ENCODE results near the gene TFEC.
"Not testable (repeated sequence)": the region's sequence is repeated elsewhere in the genome, so short reads cannot be mapped to it uniquely, and the experiment has no call there.

The TFEC gene, protein sequence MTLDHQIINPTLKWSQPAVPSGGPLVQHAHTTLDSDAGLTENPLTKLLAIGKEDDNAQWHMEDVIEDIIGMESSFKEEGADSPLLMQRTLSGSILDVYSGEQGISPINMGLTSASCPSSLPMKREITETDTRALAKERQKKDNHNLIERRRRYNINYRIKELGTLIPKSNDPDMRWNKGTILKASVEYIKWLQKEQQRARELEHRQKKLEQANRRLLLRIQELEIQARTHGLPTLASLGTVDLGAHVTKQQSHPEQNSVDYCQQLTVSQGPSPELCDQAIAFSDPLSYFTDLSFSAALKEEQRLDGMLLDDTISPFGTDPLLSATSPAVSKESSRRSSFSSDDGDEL

DNA sequence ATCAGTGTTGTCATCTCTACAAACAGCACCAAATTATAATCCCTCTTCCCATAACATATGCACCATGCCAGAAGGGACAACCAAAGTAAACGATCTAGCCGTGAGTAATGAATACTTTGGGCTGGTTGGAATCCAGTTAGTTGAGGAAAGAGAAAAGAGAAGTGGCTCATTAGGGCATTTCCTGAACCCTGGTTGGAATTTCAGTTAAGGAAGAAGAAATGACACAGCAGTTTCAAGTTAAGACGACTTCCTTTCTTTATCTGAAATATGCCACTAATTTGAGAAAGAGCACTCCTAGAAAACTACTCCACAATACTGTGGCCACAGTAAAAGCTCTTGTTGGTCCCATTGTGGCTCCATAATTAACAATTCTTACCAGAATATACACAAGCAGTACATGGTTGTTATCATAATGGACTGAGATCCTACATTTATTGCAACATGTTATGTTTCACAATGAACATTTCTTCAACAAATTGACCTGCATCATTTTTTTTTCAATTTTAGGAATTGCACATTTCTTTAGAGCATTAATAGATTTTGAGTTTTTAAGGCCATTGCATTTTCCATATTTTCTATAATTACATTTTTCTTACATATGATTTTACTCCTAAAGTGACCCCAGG lies at the start of gene TFEC:
Gene TFEC (minus strand): TSS at position 113 of the 626 bp plus-strand sequence. CDS start 46,322 bp downstream, outside the sequence.
- no peak for DNase-seq

DNA sequence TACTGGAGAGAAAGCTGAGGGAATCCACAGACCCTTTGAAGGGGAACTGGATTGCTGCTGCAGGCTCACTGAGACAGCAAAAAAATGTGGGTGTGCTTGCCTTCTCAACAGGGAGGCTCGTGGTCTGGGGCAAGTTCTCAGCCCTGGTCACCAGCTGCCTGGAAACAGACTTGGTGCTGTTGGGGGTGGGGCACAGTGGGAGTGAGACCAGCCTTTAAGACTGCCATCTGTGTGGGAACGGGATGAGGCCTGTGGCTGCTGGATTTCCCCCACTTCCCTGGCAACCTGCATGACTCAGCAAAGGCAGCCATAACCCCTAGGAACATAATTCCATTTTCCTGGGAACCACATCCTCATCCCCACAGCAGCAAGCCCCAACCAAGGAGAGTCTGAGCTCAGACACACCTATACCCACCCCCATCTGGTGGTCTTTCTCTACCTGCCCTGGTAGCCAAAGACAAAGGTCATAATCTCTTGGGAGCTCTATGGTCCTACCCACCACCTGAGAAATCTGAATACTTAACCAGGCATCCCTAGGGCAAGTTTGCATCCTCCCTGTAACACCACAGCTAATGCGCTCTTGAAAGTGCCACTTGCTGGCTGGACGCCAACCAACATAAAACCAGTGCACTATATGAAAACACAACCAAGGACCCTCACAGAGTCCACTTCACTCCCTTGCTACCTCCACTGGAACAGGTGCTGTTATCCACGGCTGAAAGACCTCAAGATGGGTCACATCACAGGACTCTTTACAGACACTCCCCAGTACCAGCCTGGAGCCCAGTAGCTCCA lies 45.0 kb upstream of the TFEC start:
- no peak for DNase-seq

DNA sequence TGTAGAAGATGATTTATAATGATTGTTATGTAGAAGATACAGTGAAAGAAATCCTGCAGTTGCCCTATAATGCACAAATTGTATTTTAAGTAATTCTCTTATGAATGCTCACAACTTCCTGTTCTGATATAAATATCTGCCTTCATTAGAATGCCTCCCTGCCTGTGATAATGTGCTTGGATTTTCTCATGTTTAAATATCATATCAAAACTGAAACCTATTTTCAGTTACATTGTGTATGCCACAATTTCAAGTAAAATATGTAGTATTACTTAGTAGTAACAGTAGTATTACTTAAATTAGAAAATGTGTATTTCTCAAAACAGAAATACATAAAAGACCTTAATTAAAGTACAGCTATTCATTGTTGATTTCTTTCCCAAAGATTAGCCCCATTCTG lies 41.1 kb upstream of the TFEC start:
- DNase-seq = no peak

DNA sequence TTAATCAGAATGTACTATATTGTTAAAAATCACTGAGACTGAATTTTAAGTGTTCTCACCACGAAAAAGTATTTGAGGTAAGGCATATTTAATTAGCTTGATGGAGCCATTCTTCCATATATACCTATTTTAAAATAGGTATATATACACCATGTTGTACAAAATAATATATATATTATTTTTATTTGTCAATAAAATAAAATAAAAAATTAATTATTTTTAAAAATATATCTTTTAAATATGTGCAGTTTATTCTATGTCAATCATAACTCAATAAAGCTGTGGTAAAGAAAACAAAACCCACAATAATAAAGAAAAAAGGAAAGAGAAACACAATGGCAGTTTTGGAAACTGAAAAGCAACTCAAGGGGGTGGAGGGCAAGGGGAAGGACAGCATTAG lies 33.6 kb upstream of the TFEC start:
- no peak for DNase-seq

DNA sequence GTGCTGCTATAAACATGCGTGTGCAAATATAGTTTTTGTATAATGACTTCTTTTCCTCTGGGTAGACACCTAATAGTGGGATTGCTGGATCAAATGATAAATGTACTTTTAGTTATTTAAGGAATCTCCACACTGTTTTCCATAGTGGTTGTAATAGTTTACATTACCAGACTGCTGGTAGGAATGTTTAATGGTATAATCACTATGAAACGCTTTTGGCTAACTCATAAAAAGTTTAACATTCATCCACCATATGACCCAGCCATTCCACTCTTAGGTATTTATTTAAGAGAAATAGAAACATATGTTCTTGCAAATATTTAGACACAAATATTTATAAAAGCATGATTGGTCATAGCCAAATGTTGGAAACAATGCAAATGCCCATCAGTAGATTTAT lies 32.1 kb upstream of the TFEC start:
- DNase-seq = no peak

DNA sequence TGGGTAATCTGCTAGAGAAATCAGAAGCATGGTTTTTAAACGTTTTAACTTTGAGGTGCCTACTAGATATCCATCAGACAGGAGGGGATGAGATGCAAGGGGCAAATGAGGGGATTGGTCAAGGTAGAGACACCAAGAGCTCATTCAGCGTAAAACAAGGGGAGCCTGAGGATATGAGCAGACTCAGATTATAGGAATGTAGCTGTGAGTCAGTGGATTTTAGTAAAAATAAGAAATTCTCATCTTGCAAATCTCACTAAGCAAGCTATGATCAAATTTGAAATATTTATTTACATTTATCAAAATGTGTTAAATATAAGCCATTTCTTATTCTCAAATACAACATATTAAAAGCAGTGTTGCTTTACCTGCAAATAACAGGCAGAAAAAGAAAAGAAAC lies 21.4 kb upstream of the TFEC start:
- no peak for DNase-seq

DNA sequence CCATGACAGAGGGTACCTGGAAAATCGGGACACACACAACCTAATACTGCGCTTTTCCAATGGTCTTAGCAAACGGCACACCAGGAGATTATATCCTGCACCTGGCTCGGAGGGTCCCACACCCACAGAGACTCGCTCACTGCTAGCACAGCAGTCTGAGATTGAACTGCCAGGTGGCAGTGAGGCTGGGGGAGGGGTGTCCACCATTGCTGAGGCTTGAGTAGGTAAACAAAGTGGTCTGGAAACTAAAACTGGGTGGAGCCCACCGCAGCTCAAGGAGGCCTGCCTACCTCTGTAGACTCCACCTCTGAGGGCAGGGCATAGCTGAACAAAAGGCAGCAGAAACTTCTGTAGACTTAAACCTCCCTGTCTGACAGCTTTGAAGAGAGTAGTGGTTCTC lies 16.7 kb upstream of the TFEC start:
- not testable (repeated sequence) for DNase-seq

DNA sequence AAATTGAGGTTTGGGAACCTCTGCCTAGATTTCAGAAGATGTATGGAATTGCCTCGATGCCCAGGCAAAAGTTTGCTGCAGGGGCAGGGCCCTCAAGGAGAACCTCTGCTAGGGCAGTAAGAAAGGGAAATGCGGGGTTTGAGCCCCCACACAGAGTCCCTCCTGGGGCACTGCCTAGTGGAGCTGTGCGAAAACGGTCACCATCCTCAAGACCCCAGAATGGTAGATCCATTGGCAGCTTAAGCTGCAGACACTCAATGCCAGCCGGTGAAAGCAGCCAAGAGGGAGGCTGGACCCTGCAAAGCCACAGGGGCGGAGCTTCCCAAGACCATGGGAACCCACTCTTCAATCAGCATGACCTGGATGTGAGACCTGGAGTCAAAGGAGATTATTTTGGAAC lies 15.0 kb upstream of the TFEC start:
- no peak for DNase-seq

DNA sequence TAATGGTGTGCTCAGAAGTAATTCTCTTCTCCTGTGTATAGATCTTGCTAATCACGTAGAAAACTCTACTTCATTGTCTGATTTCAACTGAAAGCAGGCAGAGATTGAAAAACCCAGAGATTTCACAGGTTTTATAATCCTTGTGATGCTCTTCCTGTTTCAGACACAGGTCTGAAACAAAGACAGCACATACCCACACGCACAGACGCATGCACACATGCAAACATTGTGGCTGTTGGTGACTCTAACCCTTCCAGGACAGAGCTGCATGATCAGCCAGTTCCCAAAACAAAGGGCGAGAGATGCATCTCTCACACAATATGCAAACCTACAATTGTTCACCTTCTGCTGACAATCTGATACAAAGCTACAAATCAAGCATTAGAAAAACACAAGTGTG lies 11.1 kb upstream of the TFEC start:
- no peak for DNase-seq

DNA sequence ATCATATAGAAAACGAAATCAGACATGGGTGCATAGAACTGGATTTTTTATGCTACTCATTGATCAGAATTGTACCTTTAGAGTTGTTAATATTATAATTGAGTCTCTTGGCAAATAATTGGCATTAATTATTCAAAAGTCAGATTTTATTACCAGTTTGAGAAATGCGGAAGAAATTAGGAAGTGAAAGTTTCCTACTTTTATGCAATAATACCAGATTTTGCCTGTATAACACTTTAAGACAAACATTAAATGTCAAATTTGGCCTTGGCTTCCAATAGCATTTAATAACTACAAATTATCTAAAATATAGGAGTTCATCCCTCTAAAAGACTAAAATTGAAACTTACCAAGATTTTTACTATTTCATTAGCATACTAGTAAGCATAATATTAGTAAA lies 6.8 kb upstream of the TFEC start:
- no peak for DNase-seq

DNA sequence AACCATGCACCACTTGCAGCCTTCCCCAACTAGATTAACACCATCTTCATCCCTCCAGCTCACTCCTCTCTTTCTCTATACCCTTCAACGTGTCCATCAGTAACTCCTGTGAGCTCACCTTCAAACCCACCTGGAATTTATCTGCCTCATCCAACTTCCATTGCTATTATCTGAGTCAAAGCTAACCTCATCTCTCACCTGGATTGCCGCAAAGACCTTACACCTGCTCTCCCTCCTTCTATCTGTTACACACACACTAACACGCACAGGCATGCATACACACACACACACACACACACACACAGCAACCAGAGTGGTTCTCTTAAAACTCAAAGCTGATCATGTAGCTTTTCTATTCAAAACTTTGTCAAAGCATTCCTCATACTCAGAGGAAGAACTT lies 3.8 kb upstream of the TFEC start:
- DNase-seq = no peak

DNA sequence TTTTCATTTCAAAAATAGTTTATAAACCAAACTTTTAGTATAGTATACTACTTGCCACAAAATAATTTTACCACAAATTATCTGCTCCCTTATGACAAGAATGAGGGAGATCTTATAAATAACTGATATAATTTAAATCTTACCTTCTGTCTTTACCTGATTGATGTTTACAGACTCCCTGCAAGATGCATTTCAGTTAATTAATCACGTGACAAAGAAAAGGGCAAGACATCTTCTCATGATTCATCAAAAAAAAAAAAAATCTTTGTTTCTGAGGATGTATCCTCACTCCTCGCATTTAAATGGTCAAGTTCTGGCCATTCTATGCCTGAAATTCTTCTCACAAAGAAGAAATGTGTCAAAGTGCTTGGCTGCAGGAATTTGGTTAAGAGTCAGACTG lies 2.3 kb upstream of the TFEC start:
- no peak for DNase-seq

DNA sequence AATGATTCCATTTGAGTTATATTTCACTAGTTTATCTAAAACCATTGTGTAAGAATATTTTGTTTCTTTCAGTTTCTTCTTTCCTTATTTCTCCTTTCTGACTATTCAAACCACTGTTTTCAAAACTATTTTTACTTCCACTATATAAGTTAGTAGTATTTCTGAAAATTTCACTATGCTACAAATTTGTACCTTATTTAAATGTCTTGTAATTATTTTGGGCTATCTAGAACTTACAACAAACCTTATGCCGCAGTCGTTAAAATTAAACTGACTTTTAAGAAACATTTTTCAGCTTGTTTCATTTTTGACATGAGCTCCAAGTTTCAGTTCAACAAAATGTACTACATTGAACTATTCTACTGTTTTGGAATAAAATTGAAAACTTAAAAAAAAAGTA lies 1.8 kb downstream of the TFEC start:
- DNase-seq = no peak

DNA sequence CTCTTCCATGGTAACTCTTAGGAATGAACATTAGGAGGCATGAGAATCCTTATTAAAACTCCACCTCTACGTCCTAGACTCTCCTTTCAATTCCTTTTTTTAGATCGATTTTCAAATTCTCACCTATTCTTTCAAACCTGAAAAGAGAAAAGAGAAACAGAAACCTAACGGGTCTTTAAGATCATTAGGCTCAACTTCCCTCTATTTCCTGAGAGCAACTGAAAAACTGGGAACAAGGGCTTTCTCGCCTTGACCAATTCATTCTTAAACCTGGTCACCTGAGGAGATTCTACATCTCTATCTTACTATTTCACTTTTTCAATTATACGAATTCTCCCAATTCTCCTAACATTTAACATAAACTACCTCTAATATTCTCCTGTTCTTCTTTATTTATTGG lies 2.8 kb downstream of the TFEC start:
- no peak for DNase-seq

DNA sequence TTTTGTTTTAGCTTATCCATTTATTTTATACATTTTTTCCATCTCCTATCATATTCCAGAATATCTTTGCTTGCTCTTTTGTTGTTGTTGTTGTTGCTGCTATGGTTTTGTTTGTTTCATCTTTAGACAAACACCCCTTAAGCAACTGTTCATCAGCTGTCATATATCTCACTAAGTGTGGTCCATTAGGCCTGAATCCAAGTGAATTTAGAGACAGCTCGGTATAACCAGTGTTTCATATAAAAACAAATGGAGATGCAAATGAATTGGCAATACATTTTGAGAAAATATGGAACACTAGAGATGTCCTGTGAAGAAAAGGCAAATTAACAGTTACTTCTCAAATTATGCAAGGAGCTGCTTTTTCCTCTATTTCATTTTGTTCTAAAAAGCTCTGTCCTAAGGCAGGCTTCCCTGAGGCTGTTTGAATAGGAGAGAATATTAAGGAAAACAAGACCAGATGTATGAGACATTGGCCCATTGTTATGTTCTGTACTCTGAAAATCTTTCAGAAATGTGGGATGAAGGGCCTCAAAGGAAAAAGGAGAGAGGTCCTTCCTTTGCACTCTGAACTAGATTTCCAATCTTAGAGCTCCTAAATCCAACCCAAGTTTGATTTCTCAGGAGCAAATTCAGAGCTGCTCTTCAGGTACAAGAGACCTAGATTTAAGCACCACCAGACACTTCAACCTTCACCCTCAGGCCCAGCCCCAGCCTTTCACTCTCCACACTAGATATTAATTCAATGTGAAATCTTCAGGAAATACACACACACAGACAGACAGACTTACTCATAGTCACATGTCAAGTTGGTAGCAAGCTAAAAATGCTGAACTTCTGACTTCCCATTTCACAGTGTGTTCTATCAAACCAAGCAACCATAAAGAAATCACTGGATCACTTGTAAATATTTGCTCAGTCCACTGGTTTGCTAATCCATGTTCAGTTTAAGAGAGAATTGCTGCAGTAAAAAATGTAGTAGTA lies 5.4 kb downstream of the TFEC start:
- no peak for DNase-seq

DNA sequence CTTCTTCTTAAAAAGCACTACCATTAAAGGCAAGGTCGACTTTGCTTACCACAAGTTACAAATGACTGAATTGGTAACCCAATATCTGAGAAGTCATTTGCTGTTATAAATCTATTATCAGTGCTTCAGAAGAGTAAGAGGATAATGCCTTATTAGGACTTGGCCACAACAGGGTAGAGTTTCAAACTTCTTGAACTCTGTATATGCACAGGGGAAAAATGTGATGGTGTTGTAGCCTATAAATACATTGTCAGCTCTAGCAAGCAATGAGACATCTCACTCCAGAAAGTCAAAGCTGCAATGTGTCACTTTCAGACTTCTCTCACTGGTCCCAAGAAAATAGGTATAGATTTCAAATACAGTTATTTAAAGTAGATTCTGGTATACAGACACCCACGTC lies 9.3 kb downstream of the TFEC start:
- no peak for DNase-seq

DNA sequence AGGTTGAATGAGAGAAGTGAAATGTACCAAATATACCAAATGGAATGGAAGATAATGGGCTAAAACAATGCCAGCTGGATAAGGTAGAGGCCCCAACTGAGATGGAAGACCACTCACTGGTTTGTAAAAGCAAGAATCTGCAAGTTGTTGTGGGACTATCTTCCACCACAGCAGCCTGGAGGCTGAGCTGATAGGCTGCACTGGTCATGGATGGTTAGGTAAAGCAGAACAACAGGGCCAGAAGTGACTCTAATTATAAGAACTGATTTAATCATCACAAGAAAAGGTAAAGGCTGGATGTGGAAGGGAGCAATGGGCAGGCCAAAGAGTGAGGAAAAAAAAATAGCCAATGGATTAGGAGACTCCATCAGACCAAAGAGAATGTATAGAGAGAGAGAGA lies 11.8 kb downstream of the TFEC start:
- no peak for DNase-seq

DNA sequence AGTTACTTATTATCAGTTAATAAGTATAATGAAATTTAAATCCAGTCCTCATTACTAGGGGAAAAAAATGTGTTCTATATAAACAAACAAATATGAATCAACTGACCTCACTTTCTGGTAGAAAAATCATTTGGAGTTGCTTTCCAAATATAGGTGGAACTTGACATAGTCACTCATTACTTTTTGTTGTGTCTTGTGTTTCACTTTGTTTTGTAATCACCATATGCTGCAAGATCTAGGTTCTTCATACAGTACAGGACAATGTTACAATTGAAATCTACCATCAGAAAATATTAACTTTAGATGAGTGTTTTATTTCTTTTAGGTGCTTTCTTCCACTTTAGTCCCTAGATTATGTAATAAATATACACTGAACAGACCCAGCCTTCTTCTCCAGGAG lies 16.9 kb downstream of the TFEC start:
- no peak for DNase-seq

DNA sequence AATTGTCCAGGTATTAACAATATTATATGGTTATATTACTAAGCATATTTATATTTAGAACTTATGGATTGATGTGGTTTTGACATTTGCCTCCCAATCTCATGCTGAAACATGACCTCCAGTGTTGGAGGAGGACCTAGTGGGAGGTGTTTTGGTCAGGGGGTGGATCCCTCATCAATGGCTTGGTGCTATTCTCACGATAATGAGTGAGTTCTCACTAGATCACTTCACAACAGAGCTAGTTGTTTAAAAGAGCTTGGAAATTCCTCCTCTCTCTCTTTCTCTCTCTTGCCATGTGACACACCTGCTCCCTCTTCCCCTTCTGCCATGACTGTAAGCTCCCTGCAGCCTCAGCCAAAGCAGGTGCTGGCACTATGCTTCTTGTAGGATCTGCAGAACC lies 19.0 kb downstream of the TFEC start:
- DNase-seq = no peak

DNA sequence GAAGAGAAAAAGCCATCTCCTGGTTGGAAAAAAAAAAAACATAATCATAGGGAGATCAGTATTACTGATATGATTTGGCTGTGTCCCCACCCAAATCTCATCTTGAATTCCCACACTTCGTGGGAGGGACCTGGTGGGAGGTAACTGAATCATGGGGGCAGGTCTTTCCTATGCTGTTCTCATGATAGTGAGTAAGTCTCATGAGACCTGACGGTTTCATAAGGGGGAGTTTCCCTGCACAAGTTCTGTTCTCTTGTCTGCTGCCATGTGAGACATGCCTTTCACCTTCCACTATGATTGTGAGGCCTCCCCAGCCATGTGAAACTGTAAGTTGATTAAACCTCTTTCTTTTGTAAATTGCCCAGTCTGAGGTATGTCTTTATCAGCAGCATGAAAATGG lies 25.8 kb downstream of the TFEC start:
- DNase-seq = not testable (repeated sequence)

DNA sequence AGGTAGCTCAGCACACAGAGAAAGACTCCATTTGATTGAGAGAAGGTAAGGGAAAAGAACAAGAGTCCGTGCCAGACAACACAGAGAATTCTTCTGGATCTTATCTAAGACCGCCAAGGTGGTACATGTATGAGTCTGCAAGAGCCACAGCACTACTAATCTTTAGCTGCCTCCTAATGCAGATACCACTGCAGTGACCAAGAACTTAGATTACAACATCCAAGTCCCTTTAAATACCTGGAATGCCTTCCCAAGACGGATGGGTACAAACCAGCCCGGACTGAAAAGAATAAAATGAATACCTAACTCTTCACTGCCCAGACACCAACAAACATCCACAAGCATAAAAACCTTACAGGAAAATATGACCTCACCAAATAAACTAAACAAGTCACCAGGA lies 33.3 kb downstream of the TFEC start:
- DNase-seq = no peak

DNA sequence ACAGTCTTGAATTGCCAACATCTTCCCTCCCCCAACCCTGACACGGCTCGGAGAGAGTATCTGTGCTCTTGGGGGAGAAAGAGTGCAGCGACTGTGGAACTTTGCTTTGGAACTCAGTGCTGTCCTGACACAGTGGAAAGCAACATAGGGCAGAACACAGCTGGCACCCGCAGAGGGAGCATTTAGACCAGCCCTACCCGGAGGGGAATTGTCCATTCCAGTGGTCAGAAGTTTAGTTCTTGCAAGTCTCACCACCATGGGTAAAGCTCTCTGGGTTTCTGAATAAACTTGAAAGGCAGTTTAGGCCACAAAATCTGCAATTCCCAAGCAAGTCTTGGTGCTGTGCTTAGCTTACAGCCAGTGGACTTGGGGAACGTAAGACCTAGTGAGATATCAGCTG lies 34.9 kb downstream of the TFEC start:
- DNase-seq = no peak

DNA sequence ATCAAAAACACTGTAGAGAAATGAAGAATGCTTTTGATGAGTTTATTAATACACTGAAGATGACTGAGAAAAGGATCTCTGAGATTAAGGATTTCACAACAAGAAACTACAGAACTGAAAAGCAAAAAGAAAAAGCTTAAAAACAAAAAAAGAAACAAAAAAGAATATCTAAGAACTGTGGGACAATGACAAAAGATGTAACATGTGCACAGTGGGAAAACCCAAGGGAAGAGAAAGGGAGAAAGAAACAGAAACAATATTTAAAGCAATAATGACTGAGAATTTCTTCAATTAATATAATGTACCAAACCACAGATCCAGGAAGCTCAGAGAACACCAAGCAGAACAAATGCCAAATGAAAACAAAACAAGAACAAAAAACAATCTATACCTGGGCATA lies 42.2 kb downstream of the TFEC start:
- no peak for DNase-seq

Measured in NCI-H1105 (cell line).